GM21423 (cell line): Measurements from ENCODE around the gene TBC1D1.
"Not testable (repeated sequence)": the region's sequence is repeated elsewhere in the genome, so short reads cannot be mapped to it uniquely, and the experiment has no call there.

Experiments
- ATAC-seq: cut with Tn5 transposase; IDR thresholded peaks from one replicate; pipeline ENCODE4 v1.9.1; 2021; ENCODE audit warnings: mild to moderate bottlenecking, moderate library complexity; ENCODE audit not compliant: unreplicated experiment

The TBC1D1 gene

GRCh38 chr4:37923089-37923488 lies 32.2 kb downstream of the TBC1D1 start:
- ATAC-seq: not testable (repeated sequence)

DNA sequence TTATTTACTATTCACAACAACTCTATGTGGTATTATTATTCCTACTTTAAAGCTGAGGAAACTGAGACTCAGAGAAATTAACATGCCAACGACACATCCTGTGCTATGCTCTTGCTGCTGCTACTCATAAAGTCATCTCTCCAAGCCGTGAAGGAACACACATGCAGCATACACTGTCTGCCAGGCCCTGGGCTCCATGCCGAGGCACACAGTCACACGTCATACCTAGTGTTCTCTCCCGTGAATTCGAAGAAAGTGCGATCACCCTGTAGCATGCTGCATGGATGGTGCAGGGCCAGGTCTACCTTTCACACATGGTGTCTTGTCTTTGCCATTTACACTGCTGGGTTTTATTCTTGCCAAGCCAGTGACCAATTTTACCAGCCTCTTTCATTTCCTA lies 34.1 kb downstream of the TBC1D1 start:
- no peak for ATAC-seq

DNA sequence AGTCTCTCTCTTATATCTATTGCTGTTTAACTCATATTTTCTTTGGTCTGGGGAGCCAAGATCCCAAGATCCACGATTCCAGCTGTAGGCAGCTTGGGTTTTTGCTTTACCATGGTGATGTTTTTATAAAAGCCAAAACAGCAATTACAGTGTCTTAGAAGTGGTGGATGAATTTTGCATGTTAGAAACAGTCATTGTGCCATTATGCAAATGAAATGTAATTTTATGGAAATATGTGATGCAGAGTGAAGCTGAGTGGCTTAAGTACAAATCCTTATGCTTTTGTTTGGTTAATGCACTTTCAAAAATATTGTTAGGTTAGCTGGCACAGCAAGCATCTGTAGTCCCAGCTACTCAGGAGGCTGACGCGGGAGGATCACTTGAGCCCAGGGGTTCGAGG lies 36.5 kb downstream of the TBC1D1 start:
- no peak for ATAC-seq

DNA sequence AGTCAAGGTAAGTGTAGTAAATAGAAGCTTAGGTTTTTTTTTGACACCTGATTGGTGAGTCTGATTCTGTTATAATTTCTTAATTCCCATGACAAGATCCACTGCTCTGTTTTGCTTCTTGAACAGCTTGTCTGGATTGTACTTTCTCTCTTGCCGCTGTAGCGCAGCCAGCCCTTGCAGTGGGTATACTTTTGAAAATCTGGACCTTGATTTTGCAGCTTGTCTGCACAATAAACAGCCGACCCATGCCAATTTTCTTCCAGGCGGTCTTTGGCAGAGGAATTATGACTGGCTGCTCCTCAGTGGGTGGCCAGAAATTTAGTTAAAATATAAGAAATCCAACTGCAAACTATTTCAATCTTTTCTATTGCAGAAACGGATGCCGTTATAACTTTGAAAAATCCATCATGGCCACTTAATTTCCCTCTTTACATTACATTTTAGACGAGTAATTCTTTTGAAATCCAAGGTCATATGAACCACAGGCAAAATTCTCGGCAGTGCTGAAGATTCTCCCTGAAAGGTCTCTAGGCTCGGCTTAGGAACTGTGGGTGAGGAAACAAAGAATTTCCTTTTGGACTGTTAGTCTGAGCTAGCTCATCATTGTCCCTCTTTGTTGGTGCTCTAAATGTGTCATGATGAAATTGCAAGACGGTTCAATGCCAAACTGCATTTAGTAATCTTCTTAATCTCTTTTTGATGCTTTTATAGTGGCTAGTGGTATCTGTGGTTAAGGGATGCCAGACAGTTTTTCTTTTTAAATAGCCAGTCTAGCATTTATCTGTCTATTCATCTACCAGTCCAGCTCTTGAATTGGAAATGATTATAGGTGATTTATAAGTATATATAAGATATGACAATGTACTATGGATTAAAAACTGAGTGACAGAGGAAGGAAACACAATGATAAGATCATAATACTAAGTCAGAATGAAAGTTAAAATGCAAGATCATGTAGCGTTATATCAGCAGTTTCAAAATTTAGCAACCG lies 37.8 kb downstream of the TBC1D1 start:
- ATAC-seq: no peak

GRCh38 chr4:37934096-37934495 lies 43.2 kb downstream of the TBC1D1 start:
- no peak for ATAC-seq

- ATAC-seq: no peak
These were observed 43.7 kb downstream of the TBC1D1 start for GRCh38 chr4:37934609-37935008.

GRCh38 chr4:37935026-37935425 lies 44.1 kb downstream of the TBC1D1 start:
- no peak for ATAC-seq

DNA sequence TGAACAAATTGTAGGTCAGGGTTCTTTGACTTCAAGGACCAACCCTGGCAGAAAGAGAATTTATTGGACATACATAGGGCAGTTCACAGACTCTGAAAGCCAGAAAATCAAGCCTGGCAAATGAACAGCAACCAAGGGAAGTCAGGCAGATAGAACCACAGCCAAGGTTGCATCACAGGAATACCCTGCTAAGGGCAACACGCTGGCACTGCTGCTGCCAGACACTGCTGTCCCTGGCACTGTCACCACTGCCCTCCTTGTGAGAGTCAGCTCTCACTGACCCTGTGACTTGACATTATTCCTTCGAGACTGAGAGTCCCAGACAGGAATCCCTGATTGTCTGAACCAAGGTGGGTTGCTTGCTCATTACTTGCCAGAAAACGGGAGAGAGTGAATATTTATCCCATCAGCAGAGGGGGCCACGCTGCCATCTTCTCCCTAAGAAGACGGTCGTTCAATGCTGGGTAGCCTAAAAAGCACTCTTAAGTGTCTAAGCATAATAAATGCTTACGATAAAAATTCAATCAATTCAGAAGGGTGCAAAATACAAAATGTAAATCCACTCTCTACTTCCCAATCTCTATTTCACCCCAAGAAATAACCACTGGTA lies 46.1 kb downstream of the TBC1D1 start:
- no peak for ATAC-seq

GRCh38 chr4:37938208-37938607 lies 47.3 kb downstream of the TBC1D1 start:
- no peak for ATAC-seq

DNA sequence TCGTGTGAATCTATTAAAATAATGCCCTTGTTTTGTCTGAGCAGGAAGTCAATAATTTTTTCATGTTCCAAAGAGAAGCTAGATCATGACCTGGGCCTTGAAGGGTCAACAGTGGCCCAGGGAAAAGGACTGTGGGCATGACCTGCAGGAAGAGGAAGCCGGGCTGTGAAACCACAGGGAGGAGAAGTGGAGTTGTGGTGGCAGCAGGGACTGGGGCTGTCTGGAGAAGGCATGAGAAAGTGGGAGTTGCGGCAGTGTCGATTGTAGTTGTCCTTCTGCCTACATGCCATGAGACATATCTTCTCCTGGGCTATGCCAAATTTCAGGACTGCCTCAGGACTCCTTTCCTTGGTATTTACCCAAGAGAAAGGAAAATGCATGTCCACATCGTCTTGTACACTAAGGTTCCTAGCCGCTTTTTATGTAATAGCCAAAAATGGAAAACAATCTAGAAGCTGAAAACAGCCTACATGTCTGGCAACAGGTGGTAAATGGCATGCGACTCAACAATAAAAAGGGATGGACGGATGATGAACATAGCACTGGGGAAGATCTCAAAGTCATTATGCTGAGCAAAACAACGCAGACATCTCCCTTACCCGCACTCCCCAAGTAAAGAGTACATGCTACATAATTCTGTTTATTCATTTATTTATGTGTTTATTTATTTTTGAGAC lies 55.8 kb downstream of the TBC1D1 start:
- ATAC-seq: no peak

GRCh38 chr4:37948542-37948941 lies 57.7 kb downstream of the TBC1D1 start:
- ATAC-seq: no peak

- ATAC-seq: no peak
These were observed 58.9 kb downstream of the TBC1D1 start for GRCh38 chr4:37949636-37950426.

DNA sequence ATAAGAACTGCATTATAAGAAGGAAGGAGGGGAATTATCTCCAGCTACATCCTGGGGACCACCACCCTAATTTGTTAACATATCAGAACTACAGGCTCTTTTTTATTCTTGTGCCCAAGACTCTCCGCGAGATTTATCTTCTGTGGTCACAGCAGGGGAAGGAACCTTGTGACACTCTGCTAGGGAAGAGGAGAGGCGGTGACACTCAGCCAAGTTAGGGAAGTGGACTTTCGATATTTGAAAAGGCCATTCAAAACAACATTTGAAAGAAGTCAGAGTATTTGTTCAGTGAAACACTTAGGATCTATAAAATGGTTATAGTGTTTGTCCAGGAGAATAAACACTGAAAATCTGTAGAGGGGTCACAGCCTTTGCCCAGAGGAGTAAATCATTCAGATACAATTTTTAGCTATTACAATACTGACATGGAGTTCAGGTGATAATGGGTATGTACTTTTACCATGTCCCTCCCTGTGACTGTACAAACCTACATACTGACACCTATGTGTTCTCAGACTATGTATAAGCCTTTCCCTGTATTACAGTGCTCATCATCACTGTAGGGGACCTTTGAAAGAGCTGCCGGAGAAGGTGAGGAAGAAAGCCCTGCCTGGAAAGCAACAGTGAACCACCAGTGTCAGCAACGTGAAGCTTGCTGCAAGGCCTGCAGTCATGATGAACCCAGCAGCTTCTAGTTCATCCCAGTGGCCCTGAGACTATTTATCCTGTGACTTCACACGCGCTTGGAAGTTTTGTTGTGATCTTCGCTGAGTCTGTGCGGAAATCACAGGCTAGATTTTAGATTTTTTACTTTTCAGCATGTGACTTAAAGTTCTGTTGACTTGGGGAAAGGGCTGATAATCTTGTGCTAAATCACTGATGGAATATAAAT lies 60.8 kb downstream of the TBC1D1 start:
- ATAC-seq: no peak

DNA sequence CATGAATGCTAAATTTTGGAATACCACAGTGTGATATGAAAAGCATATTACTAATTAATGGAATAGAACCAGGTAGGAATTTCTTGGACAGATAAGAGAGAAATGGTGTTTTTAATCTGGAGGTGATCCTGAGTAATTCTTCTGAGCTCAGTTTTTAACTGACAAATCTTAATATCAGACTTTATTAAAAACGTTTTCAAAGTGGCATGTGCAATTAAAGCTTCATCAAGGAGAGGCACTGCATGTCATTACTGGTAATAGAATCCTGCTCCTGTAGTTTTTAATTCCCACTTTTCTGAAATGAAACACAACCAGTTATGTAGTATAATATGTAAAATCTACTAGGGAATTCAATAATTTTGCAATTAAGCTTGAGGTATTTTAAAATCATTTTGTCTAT lies 62.3 kb downstream of the TBC1D1 start:
- no peak for ATAC-seq

DNA sequence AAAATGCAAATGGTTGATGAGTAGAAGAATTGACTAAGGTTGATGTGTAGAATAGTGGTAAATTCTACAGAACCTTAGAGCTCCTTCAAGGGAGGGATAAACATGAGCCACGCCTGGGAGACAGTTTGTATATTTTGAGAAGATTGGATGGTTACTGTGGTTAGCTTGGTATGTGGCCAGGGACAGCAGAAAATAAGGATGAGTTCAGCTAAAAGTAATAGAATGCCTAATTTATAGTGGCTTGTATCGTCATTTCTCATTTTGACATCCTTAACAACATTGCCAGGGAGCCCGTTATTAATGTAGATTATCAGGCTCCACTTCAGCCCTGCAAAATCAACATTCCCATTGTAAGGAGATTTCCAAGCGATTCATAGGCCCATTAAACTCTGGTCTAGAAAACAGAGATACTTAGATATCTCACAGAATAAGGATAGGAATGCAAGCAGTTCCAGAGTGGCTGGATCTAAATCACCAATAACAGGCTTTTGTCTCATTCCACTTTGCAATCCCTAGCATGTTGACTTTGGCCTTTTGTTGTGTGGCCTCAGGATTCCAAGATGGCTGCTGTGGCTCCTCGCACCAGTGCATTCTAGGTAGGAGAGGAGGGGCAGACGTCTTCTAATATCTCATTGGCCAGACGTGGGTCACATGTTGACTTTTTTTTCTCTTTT lies 62.9 kb downstream of the TBC1D1 start:
- ATAC-seq: no peak

- no peak for ATAC-seq
These were observed 66.1 kb downstream of the TBC1D1 start for GRCh38 chr4:37956941-37957340.

- ATAC-seq: no peak
These were observed 68.0 kb downstream of the TBC1D1 start for GRCh38 chr4:37958932-37959331.

DNA sequence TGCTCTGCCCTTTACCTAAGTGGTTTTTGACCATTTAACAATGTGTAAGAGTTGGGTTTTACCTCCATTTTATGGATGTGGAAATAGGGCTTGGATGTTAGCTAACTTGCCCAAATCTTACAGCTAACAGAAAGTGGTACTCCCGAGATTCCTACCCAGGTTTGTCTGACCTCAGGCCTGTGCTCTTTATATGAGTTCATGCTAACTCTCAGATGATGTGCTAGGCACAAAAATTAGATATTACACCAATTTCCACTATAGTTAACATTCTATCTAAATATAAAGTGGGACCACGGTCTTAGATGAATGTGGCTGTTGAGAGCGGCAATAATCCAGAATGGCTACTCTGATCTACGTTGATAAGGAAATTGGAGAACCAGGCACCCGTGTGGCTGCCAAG lies 69.2 kb downstream of the TBC1D1 start, which contains the start of gene PTTG2:
Gene PTTG2 (plus strand): TSS at position 301 of the 400 bp plus-strand sequence. CDS start 37 bp downstream, at position 338.
- ATAC-seq: no peak
